ENCODE measurements around the gene PLPPR1. TPM values are rescaled to one million over a fixed set of nuclear protein-coding genes. Genes with fewer than 3 reads are reported as not detected.

PLPPR1 gene
- polyA plus RNA-seq, 1 of the 3 experiments (the other 2 are of a cell fraction): not detected

DNA sequence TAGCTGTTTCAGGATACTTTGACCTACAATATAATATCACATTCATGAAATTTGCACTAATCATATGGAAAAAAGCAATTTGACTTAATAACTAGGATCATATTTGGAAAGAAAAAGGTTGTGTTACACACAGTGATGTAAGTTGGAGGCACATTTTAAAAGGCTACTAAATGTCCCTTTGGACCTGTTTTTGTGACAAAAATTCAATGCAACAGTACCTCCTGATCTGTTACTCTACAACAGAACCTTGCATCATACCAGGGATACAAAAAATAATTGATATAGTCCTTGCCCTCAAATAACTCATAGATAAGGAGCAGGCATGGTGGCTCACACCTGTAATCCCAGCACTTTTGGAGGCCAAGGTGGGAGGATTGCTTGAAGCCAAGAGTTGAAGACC is 289.2 kb downstream of the PLPPR1 start:
- Histone ChIP-seq H3K9ac (no peak overlapping the region), H3K36me3 (replicated peaks in 1 of 2; ENCODE audit: control insufficient read depth in 1 of 2, insufficient read depth in 2 of 2, low read length in 1 of 2) (no peaks in the 10 kb centered on the region), H3K27ac (ENCODE audit: low read depth in 2 of 2, low read length in 1 of 2) (no peak overlapping the region), H3K4me1 (ENCODE audit: control insufficient read depth in 1 of 2, insufficient read depth in 2 of 2, low read depth in 1 of 2, low read length in 1 of 2) (no peaks in the 10 kb centered on the region), H3K9me2 (no peaks in the 10 kb centered on the region), H3F3A (replicated peaks; ENCODE audit: insufficient read depth) (no peaks in the 10 kb centered on the region), H3K27me3 (ENCODE audit: insufficient read depth) (no peaks in the 10 kb centered on the region; the same call in 1 of the 2 replicates), H3K4me2 (no peak overlapping the region), H2AFZ (ENCODE audit: low read depth) (no peak overlapping the region), H4K20me1 (ENCODE audit: insufficient read depth) (no peaks in the 10 kb centered on the region), H3K79me2 (ENCODE audit: insufficient read depth) (no peaks in the 10 kb centered on the region), H3K9me3 (no peaks in the 10 kb centered on the region), H3K4me3 (ENCODE audit: low read depth in 2 of 2, low read length in 1 of 2) (no peak overlapping the region)
- TF ChIP-seq EP300 (IDR thresholded peaks at IDR 0.05; ENCODE audit: borderline replicate concordance in 1 of 2, low read depth in 1 of 2, low read length in 1 of 2) (no peak), SMC3 (IDR thresholded peaks at IDR 0.05; ENCODE audit: low read depth, low read length) (no peak), GABPA (IDR thresholded peaks at IDR 0.05; ENCODE audit: low read depth) (no peak), RAD21 (IDR thresholded peaks at IDR 0.05; ENCODE audit: low read length) (no peak), NRF1 (IDR thresholded peaks at IDR 0.05; ENCODE audit: low read depth, low read length) (no peak), ELF1 (IDR thresholded peaks at IDR 0.05) (no peak), TAF1 (IDR thresholded peaks at IDR 0.05; ENCODE audit: borderline replicate concordance, low read depth, low read length) (no peak), YY1 (IDR thresholded peaks at IDR 0.05; ENCODE audit: low read depth) (no peak), FOXM1 (IDR thresholded peaks at IDR 0.05; ENCODE audit: low read depth) (no peak), CHD2 (IDR thresholded peaks at IDR 0.05; ENCODE audit: low read length, partially characterized antibody) (no peak)
- ChIA-PET CTCF (no interaction called here), POLR2A (no interaction called here)
- no peak for DNase-seq

DNA sequence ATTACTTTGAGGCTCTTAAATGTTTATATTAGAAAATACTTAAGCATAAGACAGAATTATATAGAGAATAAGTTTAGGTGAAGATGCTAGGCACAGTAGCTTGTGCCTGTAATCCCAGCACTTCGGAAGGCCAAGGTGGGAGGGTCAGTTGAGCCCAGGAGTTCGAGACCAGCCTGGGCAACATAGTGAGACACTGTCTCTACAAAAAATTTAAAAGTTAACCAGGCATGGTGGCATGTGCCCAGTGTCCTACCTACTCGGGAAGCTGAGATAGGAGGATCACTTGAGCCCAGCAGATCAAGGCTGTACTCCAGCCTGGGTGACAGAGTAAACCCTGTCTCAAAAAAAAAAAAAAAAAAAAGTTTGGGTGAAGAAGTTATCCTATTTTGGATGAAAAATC is 294.6 kb downstream of the PLPPR1 start:
- TF ChIP-seq, protein P1, sequence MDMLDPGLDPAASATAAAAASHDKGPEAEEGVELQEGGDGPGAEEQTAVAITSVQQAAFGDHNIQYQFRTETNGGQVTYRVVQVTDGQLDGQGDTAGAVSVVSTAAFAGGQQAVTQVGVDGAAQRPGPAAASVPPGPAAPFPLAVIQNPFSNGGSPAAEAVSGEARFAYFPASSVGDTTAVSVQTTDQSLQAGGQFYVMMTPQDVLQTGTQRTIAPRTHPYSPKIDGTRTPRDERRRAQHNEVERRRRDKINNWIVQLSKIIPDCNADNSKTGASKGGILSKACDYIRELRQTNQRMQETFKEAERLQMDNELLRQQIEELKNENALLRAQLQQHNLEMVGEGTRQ (IDR thresholded peaks at IDR 0.05; ENCODE audit: borderline replicate concordance, low read depth, low read length): no peak
- TF ChIP-seq SMC3 (IDR thresholded peaks at IDR 0.05; ENCODE audit: low read depth, low read length): no peak
- TF ChIP-seq NFIC (IDR thresholded peaks at IDR 0.05; ENCODE audit: borderline replicate concordance): no peak
- no peak for TF ChIP-seq POLR2AphosphoS5 (IDR thresholded peaks at IDR 0.05; ENCODE audit: low read depth, low read length)
- TF ChIP-seq, protein P2, sequence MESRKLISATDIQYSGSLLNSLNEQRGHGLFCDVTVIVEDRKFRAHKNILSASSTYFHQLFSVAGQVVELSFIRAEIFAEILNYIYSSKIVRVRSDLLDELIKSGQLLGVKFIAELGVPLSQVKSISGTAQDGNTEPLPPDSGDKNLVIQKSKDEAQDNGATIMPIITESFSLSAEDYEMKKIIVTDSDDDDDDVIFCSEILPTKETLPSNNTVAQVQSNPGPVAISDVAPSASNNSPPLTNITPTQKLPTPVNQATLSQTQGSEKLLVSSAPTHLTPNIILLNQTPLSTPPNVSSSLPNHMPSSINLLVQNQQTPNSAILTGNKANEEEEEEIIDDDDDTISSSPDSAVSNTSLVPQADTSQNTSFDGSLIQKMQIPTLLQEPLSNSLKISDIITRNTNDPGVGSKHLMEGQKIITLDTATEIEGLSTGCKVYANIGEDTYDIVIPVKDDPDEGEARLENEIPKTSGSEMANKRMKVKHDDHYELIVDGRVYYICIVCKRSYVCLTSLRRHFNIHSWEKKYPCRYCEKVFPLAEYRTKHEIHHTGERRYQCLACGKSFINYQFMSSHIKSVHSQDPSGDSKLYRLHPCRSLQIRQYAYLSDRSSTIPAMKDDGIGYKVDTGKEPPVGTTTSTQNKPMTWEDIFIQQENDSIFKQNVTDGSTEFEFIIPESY (IDR thresholded peaks at IDR 0.05; ENCODE audit: borderline replicate concordance, low read depth): no peak
- TF ChIP-seq, protein P3, sequence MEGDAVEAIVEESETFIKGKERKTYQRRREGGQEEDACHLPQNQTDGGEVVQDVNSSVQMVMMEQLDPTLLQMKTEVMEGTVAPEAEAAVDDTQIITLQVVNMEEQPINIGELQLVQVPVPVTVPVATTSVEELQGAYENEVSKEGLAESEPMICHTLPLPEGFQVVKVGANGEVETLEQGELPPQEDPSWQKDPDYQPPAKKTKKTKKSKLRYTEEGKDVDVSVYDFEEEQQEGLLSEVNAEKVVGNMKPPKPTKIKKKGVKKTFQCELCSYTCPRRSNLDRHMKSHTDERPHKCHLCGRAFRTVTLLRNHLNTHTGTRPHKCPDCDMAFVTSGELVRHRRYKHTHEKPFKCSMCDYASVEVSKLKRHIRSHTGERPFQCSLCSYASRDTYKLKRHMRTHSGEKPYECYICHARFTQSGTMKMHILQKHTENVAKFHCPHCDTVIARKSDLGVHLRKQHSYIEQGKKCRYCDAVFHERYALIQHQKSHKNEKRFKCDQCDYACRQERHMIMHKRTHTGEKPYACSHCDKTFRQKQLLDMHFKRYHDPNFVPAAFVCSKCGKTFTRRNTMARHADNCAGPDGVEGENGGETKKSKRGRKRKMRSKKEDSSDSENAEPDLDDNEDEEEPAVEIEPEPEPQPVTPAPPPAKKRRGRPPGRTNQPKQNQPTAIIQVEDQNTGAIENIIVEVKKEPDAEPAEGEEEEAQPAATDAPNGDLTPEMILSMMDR (IDR thresholded peaks at IDR 0.05): no peak
- no peak for TF ChIP-seq FOXJ3 (CRISPR knock-in tag; IDR thresholded peaks at IDR 0.05)
- TF ChIP-seq, protein P4, sequence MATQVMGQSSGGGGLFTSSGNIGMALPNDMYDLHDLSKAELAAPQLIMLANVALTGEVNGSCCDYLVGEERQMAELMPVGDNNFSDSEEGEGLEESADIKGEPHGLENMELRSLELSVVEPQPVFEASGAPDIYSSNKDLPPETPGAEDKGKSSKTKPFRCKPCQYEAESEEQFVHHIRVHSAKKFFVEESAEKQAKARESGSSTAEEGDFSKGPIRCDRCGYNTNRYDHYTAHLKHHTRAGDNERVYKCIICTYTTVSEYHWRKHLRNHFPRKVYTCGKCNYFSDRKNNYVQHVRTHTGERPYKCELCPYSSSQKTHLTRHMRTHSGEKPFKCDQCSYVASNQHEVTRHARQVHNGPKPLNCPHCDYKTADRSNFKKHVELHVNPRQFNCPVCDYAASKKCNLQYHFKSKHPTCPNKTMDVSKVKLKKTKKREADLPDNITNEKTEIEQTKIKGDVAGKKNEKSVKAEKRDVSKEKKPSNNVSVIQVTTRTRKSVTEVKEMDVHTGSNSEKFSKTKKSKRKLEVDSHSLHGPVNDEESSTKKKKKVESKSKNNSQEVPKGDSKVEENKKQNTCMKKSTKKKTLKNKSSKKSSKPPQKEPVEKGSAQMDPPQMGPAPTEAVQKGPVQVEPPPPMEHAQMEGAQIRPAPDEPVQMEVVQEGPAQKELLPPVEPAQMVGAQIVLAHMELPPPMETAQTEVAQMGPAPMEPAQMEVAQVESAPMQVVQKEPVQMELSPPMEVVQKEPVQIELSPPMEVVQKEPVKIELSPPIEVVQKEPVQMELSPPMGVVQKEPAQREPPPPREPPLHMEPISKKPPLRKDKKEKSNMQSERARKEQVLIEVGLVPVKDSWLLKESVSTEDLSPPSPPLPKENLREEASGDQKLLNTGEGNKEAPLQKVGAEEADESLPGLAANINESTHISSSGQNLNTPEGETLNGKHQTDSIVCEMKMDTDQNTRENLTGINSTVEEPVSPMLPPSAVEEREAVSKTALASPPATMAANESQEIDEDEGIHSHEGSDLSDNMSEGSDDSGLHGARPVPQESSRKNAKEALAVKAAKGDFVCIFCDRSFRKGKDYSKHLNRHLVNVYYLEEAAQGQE (IDR thresholded peaks at IDR 0.05; ENCODE audit: low read depth, low read length): no peak
- TF ChIP-seq MEF2A (IDR thresholded peaks at IDR 0.05; ENCODE audit: borderline replicate concordance, low read depth): no peak
- TF ChIP-seq RCOR1 (IDR thresholded peaks at IDR 0.05; ENCODE audit: low read length): no peak
- TF ChIP-seq GATA2 (CRISPR knock-in tag; IDR thresholded peaks at IDR 0.05): no peak
- no peaks in the 10 kb centered on the region for H3K36me3 ChIP-seq (replicated peaks in 1 of 2; ENCODE audit: control insufficient read depth in 1 of 2, insufficient read depth in 2 of 2, low read length in 1 of 2)
- H3K27me3 ChIP-seq (ENCODE audit: insufficient read depth): no peaks in the 10 kb centered on the region
- H3K9ac ChIP-seq: no peak overlapping the region
- H3F3A ChIP-seq (replicated peaks; ENCODE audit: insufficient read depth): no peaks in the 10 kb centered on the region
- no peaks in the 10 kb centered on the region for H3K9me2 ChIP-seq
- no peak overlapping the region for H2AFZ ChIP-seq (ENCODE audit: low read depth)
- H3K4me3 ChIP-seq (ENCODE audit: low read depth in 2 of 2, low read length in 1 of 2): no peak overlapping the region
- no peaks in the 10 kb centered on the region for H3K4me1 ChIP-seq (ENCODE audit: control insufficient read depth in 1 of 2, insufficient read depth in 2 of 2, low read depth in 1 of 2, low read length in 1 of 2)
- 22% methylated on average over 3 of the region's 3 CpGs for WGBS (ENCODE audit: low lambda C conversion rate)
- H4K20me1 ChIP-seq (ENCODE audit: insufficient read depth): no peaks in the 10 kb centered on the region
- no peak overlapping the region for H3K27ac ChIP-seq (ENCODE audit: low read depth in 2 of 2, low read length in 1 of 2)
- CTCF ChIA-PET: interaction anchor here (0.8 to 2.6 kb wide), 3 partner anchors 11 to 623 kb away, joined by 3 to 11 read pairs (median 3); no protein-coding TSS in a partner anchor
- no peaks in the 10 kb centered on the region for H3K9me3 ChIP-seq
- H3K4me2 ChIP-seq: no peak overlapping the region
- POLR2A ChIA-PET: no interaction called here
- no peak for DNase-seq
- no peaks in the 10 kb centered on the region for H3K79me2 ChIP-seq (ENCODE audit: insufficient read depth)
